ENCODE results near the gene BRSK2.
A peak's percentile ranks its signal among the peaks of the same experiment; 100 is the strongest.

BRSK2 gene

DNA sequence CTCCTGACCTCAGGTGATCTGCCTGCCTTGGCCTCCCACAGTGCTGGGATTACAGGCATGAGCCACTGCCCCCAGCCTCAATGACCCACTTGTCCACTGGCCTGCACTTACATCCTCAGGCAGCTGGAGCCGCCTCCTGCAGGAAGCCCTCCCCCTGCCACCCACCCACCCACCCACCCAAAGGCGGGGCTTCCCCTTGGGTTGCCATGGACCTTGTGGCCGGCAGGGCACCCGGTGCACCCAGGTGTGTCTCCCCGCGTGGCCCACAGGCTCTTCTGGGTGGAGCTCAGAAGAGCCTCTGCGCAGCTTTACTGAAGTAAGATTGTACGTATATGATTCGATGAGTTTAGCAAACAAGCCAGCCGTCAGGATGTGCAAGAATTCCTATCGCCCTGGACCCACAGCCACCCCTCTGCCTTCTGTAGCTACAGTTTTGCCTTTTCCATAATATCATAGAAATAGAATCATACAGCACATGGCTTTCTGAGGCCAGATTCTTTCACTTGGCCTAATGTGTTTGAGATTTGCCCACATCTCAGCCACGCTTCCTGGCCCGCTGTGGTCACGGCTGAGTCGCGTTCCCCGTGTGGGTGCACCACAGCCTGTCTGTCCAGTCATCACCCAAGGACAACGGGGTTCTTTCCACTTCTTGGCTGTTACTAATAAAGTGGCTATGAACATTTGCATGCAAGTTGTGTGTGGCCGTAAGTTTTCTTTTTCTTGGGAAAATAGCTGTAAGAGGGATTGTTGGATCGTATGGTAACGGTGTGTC is 5.3 kb upstream of the BRSK2 start:
- Histone ChIP-seq H3K27me3 (replicated peaks; ENCODE audit: insufficient read depth, low read length) (peaks cover 81% of the 10 kb centered on the region), H3K9ac (ENCODE audit: low read length) (no peak overlapping the region), H3K4me2 (ENCODE audit: low read depth, low read length) (no peak overlapping the region), H3K36me3 (replicated peaks; ENCODE audit: insufficient read depth, low read length) (no peaks in the 10 kb centered on the region), H3K9me2 (replicated peaks; ENCODE audit: insufficient read depth, low read length) (no peaks in the 10 kb centered on the region), H3K4me3 (ENCODE audit: low read length) (no peak overlapping the region), H4K20me1 (ENCODE audit: insufficient read depth, low read length) (no peaks in the 10 kb centered on the region), H3K4me1 (ENCODE audit: low read length) (no peaks in the 10 kb centered on the region), H3F3A (ENCODE audit: insufficient read depth, low read length) (no peaks in the 10 kb centered on the region), H3K9me3 (replicated peaks; ENCODE audit: insufficient read depth, low read length) (no peaks in the 10 kb centered on the region), H3K79me2 (ENCODE audit: low read length) (no peaks in the 10 kb centered on the region), H2AFZ (ENCODE audit: low read length) (no peak overlapping the region), H3K27ac (ENCODE audit: low read length) (no peak overlapping the region)
- TF ChIP-seq, protein P1, sequence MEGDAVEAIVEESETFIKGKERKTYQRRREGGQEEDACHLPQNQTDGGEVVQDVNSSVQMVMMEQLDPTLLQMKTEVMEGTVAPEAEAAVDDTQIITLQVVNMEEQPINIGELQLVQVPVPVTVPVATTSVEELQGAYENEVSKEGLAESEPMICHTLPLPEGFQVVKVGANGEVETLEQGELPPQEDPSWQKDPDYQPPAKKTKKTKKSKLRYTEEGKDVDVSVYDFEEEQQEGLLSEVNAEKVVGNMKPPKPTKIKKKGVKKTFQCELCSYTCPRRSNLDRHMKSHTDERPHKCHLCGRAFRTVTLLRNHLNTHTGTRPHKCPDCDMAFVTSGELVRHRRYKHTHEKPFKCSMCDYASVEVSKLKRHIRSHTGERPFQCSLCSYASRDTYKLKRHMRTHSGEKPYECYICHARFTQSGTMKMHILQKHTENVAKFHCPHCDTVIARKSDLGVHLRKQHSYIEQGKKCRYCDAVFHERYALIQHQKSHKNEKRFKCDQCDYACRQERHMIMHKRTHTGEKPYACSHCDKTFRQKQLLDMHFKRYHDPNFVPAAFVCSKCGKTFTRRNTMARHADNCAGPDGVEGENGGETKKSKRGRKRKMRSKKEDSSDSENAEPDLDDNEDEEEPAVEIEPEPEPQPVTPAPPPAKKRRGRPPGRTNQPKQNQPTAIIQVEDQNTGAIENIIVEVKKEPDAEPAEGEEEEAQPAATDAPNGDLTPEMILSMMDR (IDR thresholded peaks at IDR 0.05; ENCODE audit: low read length) = no peak
- no peak for TF ChIP-seq EZH2 (optimal IDR thresholded peaks at IDR 0.05; ENCODE audit: low read depth, low read length)
- no peak for TF ChIP-seq EZH2phosphoT487 (IDR thresholded peaks at IDR 0.05; ENCODE audit: low read length)
- no peak for DNase-seq

DNA sequence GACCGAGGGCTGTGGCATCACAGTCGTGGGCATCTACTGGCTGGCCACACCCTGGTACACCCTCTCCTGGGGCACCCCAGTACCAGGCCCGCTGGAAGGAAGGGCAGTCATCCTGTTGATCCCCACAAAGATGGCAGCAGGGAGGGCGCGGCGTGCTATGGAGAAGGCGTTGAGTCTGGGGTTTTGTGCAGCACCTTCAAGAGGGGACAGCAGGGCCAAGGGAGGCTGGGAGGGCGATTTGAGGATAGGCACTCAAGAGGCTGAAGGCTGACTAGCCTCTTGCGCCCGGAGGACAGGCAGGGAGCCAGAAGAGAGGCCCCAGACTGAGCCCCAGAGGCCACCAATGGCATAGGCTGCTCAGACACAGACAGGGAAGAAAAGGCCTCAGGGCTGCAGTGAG is 2.2 kb upstream of the BRSK2 start:
- TF ChIP-seq EZH2phosphoT487 (IDR thresholded peaks at IDR 0.05; ENCODE audit: low read length) (no peak), EZH2 (optimal IDR thresholded peaks at IDR 0.05; ENCODE audit: low read depth, low read length) (no peak)
- TF ChIP-seq, protein P1 (IDR thresholded peaks at IDR 0.05; ENCODE audit: low read length) = no peak
- no peaks in the 10 kb centered on the region for H3K9me3 ChIP-seq (replicated peaks; ENCODE audit: insufficient read depth, low read length)
- H4K20me1 ChIP-seq (ENCODE audit: insufficient read depth, low read length) = no peaks in the 10 kb centered on the region
- H3K79me2 ChIP-seq (ENCODE audit: low read length) = no peaks in the 10 kb centered on the region
- H3K36me3 ChIP-seq (replicated peaks; ENCODE audit: insufficient read depth, low read length) = no peaks in the 10 kb centered on the region
- H2AFZ ChIP-seq (ENCODE audit: low read length) = no peak overlapping the region
- no peak overlapping the region for H3K9ac ChIP-seq (ENCODE audit: low read length)
- H3F3A ChIP-seq (ENCODE audit: insufficient read depth, low read length) = no peaks in the 10 kb centered on the region
- H3K4me3 ChIP-seq (ENCODE audit: low read length) = no peak overlapping the region
- no peak overlapping the region for H3K4me2 ChIP-seq (ENCODE audit: low read depth, low read length)
- no peak overlapping the region for H3K27ac ChIP-seq (ENCODE audit: low read length)
- H3K27me3 ChIP-seq (replicated peaks; ENCODE audit: insufficient read depth, low read length) = peaks cover 70% of the 10 kb centered on the region
- H3K4me1 ChIP-seq (ENCODE audit: low read length) = no peaks in the 10 kb centered on the region
- no peaks in the 10 kb centered on the region for H3K9me2 ChIP-seq (replicated peaks; ENCODE audit: insufficient read depth, low read length)
- DNase-seq = no peak

DNA sequence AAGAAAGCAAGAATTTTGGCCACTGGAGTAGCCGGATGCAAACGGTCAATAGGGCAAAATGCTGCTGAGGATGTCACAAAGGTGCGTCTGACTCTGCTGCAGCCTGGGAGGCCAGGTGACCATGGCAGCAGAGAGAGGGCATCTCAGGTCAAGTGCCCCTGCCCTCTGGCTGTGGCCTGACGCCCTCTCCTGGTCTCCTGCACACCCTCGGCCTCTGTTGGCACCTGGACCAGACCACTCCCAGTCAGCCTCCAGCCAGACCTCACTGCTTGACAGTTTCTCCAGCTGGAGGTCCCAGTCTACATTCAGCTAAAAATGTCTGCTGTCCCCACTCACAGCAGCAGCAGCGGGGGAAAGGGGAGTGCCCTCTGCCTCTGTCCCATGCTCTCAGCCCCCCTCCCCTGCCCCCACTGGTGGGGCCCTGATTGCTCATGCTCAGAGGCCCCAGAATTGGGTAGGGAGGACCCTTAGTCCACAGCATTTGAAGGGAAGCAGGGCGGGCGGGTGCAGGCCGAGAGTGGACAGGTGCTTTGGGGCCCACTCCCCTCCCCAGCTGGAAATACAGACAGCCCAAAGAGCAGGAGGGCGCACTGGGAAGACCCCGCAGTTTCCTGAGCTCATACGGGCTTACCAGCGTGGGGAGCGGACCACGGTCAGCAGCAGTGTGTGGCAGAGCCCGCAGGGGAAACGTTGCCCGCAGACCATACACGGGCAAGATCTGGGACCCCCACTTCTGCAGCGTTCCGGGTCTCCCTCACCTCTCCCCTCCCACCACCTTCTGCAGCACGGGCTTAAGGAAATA is 1.6 kb upstream of the BRSK2 start:
- H3K36me3 ChIP-seq (replicated peaks; ENCODE audit: insufficient read depth, low read length) = no peaks in the 10 kb centered on the region
- TF ChIP-seq EZH2phosphoT487 (IDR thresholded peaks at IDR 0.05; ENCODE audit: low read length) = no peak
- TF ChIP-seq, protein P1 (IDR thresholded peaks at IDR 0.05; ENCODE audit: low read length) = peak; percentile 16; the same call in 1 of the 2 replicates
- TF ChIP-seq EZH2 (optimal IDR thresholded peaks at IDR 0.05; ENCODE audit: low read depth, low read length) = no peak
- no peak overlapping the region for H2AFZ ChIP-seq (ENCODE audit: low read length)
- no peaks in the 10 kb centered on the region for H4K20me1 ChIP-seq (ENCODE audit: insufficient read depth, low read length)
- H3F3A ChIP-seq (ENCODE audit: insufficient read depth, low read length) = no peaks in the 10 kb centered on the region
- H3K27ac ChIP-seq (ENCODE audit: low read length) = no peak overlapping the region
- H3K27me3 ChIP-seq (replicated peaks; ENCODE audit: insufficient read depth, low read length) = peaks cover 74% of the 10 kb centered on the region
- no peak overlapping the region for H3K4me2 ChIP-seq (ENCODE audit: low read depth, low read length)
- H3K9ac ChIP-seq (ENCODE audit: low read length) = no peak overlapping the region
- no peaks in the 10 kb centered on the region for H3K9me3 ChIP-seq (replicated peaks; ENCODE audit: insufficient read depth, low read length)
- H3K4me3 ChIP-seq (ENCODE audit: low read length) = no peak overlapping the region
- H3K9me2 ChIP-seq (replicated peaks; ENCODE audit: insufficient read depth, low read length) = no peaks in the 10 kb centered on the region
- no peaks in the 10 kb centered on the region for H3K79me2 ChIP-seq (ENCODE audit: low read length)
- no peaks in the 10 kb centered on the region for H3K4me1 ChIP-seq (ENCODE audit: low read length)
- peak; percentile 14 for DNase-seq
